Activated naive CD8-positive, alpha-beta T cell treated with anti-CD3 and anti-CD28 coated beads, Interleukin-2, amount 50 U/mL, for 24 hours (primary cell): Measurements from ENCODE around the gene GYG2.
"Not testable (repeated sequence)": the region's sequence is repeated elsewhere in the genome, so short reads cannot be mapped to it uniquely, and the experiment has no call there.

Source experiments
- ATAC-seq: fragments of 150-1000 bp; cut with Tn5 transposase; one replicate; pipeline ENCODE4 v1.10.0; 2021
- DNase-seq: peaks from one replicate; pipeline ENCODE4 v3.0.0; 2021
- H3K27ac Mint-ChIP-seq: one replicate; pipeline ENCODE4 v1.8.0; 2021; ENCODE audit warnings: mild to moderate bottlenecking, mixed read lengths
- H3K27me3 Mint-ChIP-seq: one replicate; pipeline ENCODE4 v1.8.0; 2021; ENCODE audit warnings: mixed read lengths
- H3K36me3 Mint-ChIP-seq: one replicate; pipeline ENCODE4 v1.8.0; 2021; ENCODE audit warnings: low read depth, mixed read lengths
- H3K4me1 Mint-ChIP-seq: one replicate; pipeline ENCODE4 v1.8.0; 2021; ENCODE audit warnings: mixed read lengths
- H3K4me3 Mint-ChIP-seq: one replicate; pipeline ENCODE4 v1.8.0; 2021; ENCODE audit warnings: mild to moderate bottlenecking, moderate library complexity, mixed read lengths
- H3K9me3 Mint-ChIP-seq: one replicate; pipeline ENCODE4 v1.8.0; 2021; ENCODE audit warnings: mixed read lengths

GYG2 gene

GRCh38 chrX:2801223-2801622, 27.5 kb upstream of the GYG2 start:
- ATAC-seq (no peak), DNase-seq (no peak)
- peaks cover 3% of the 10 kb centered on the region for H3K4me1 Mint-ChIP-seq
- H3K27me3 Mint-ChIP-seq = no peaks in the 10 kb centered on the region
- H3K9me3 Mint-ChIP-seq = no peaks in the 10 kb centered on the region
- no peaks in the 10 kb centered on the region for H3K36me3 Mint-ChIP-seq
- no peak overlapping the region for H3K4me3 Mint-ChIP-seq
- H3K27ac Mint-ChIP-seq = no peak overlapping the region

DNA sequence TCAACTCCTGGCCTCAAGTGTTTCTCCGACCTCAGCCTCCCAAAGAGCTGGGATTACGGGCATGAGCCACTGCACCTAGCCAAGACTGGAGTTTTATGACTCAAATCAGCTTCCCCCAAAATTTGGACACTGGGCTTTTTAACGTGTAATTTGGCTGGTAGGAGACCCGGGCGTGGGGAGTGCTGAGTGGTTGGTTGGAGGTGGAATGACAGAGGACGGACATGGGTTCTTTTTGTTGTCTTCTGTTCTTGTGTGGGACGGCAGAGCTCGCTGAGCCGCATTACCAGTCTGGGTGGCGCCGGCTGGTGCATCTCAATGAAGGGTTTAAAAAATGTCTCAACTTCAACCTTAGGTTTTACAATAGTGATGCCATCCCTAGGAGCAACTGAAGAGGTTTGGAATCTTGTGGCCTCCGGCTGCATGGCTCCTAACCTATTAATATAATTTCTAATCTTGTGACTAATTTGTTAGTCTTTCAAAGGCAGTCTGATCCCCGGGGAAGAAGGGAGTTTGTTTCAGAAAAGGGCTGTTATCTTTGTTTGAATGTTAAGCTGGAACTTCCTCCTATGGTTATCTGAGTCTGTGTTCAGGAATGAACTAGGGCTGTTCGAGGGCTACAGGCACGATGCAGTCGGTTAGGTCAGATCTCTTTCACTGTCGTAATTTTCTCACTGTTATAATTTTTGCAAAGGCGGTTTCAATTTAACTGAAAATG, 26.2 kb upstream of the GYG2 start:
- not testable (repeated sequence) for H3K27ac Mint-ChIP-seq, H3K27me3 Mint-ChIP-seq, DNase-seq, H3K4me3 Mint-ChIP-seq, H3K36me3 Mint-ChIP-seq, H3K9me3 Mint-ChIP-seq, ATAC-seq, H3K4me1 Mint-ChIP-seq

DNA sequence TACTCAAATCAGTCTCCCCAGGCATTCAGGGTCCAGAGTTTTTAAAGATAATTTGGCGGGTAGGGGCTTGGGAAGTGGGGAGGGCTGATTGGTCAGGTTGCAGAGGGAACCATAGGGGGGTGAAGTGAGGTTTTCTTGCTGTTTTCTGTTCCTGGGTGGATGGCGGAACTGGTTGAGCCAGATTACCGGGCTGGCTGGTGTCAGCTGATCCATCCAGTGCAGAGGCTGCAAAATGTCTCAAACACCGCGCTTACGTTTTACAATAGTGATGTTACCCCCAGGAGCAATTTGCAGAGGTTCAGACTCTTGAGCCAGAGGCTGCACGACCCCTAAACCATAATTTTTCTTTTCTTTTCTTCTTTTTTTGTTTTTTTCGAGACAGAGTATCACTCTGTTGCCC, 25.2 kb upstream of the GYG2 start:
- not testable (repeated sequence) for H3K9me3 Mint-ChIP-seq, H3K4me1 Mint-ChIP-seq, H3K27me3 Mint-ChIP-seq, H3K36me3 Mint-ChIP-seq, H3K4me3 Mint-ChIP-seq, H3K27ac Mint-ChIP-seq, ATAC-seq, DNase-seq

- not testable (repeated sequence) for H3K4me3 Mint-ChIP-seq, H3K4me1 Mint-ChIP-seq, H3K27me3 Mint-ChIP-seq, H3K36me3 Mint-ChIP-seq, DNase-seq, ATAC-seq, H3K27ac Mint-ChIP-seq, H3K9me3 Mint-ChIP-seq
Measured at GRCh38 chrX:2804106-2804843, 24.5 kb upstream of the GYG2 start.

DNA sequence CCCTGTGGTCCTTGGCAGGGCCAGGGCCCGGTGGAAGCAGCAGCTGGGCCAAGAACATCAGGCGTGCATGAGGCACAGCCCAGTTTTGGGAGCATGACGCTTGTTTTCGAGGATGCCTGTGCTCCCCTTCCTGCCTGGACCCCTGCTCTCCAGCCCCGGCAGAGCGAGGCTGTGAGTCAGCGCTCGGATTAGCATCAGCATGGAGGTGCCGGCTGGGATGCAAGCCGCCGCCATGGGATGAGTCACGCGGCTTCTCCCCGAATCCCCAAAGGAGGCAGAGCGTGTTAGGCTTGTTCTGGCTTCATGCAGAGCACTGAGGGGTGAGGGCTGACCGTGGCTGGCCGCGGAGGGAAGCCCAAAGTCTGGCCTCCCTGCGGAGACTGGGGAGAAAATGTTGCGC, 23.9 kb upstream of the GYG2 start:
- not testable (repeated sequence) for H3K36me3 Mint-ChIP-seq, H3K27me3 Mint-ChIP-seq, H3K4me3 Mint-ChIP-seq, H3K9me3 Mint-ChIP-seq, DNase-seq, H3K4me1 Mint-ChIP-seq, ATAC-seq, H3K27ac Mint-ChIP-seq

GRCh38 chrX:2811271-2811670, 17.5 kb upstream of the GYG2 start:
- Mint-ChIP-seq H3K36me3 (no peaks in the 10 kb centered on the region), H3K27me3 (peaks cover 2% of the 10 kb centered on the region), H3K27ac (no peak overlapping the region), H3K4me1 (no peaks in the 10 kb centered on the region), H3K9me3 (no peaks in the 10 kb centered on the region), H3K4me3 (no peak overlapping the region)
- no peak for ATAC-seq
- no peak for DNase-seq

GRCh38 chrX:2812161-2812907, 16.4 kb upstream of the GYG2 start:
- H3K9me3 Mint-ChIP-seq, H3K4me1 Mint-ChIP-seq, H3K36me3 Mint-ChIP-seq, H3K27ac Mint-ChIP-seq, H3K4me3 Mint-ChIP-seq, H3K27me3 Mint-ChIP-seq: not testable (repeated sequence)
- DNase-seq (peak; percentile 33), ATAC-seq (peak; percentile 46)

DNA sequence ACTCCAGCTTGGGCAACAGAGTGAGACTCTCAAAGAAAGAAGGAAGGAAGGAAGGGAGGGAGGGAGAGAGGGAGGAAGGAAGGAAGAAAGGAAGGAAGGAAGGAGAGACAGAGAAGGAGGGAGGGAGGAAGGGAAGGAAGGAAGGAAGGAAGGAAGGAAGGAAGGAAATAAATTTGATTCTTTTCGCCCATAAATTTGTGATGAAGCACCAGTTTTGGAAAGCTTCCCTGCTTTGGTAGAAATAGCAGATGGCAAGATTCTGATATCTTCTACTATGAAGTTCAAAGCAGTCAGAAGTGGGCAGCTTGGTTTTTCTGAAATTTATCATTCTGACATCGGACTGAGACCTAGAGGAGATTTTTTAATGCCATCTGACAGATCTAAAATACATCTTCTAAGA, 11.7 kb upstream of the GYG2 start:
- DNase-seq = no peak
- no peak for ATAC-seq
- no peak overlapping the region for H3K4me3 Mint-ChIP-seq
- H3K27me3 Mint-ChIP-seq = peaks cover 4% of the 10 kb centered on the region
- no peaks in the 10 kb centered on the region for H3K9me3 Mint-ChIP-seq
- H3K27ac Mint-ChIP-seq = no peak overlapping the region
- H3K36me3 Mint-ChIP-seq = no peaks in the 10 kb centered on the region
- no peaks in the 10 kb centered on the region for H3K4me1 Mint-ChIP-seq

- Mint-ChIP-seq H3K36me3 (no peaks in the 10 kb centered on the region), H3K27me3 (peaks cover 2% of the 10 kb centered on the region), H3K27ac (no peak overlapping the region), H3K9me3 (no peaks in the 10 kb centered on the region), H3K4me1 (no peaks in the 10 kb centered on the region), H3K4me3 (no peak overlapping the region)
- ATAC-seq (no peak), DNase-seq (no peak)
Measured at GRCh38 chrX:2819345-2820135, 9.2 kb upstream of the GYG2 start.

- Mint-ChIP-seq H3K27ac (no peak overlapping the region), H3K4me1 (no peaks in the 10 kb centered on the region)
- DNase-seq = no peak
Measured at GRCh38 chrX:2820136-2820771, 8.5 kb upstream of the GYG2 start.

DNA sequence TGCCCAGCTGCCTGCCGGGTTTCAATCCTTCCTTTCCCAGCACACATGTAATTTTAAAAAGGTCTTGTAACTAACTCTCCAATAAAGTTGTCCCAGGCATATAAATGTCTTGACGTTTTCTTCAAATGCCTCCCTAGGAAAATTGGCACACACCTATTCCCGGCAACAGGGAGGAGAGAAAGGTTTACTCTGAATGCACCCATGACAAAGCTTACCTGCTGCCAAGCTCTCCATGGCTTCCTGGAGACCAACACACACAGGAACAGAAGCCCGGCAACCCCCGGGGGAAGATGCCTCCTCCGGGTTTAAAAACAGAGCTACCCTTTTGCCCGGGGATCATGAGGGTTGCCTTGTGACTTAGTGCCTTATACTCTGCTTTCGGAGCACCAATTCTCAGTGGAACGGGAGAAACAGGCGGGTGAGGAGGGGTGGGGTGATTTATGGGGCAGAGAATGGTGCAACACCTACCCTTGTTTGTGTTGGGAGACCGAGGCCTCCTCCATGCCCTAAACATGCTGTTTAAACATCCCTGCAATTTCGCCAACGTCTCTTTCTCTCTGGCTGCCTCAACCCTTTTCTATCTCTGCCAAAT, 4.8 kb upstream of the GYG2 start:
- no peaks in the 10 kb centered on the region for H3K27me3 Mint-ChIP-seq
- H3K9me3 Mint-ChIP-seq = no peaks in the 10 kb centered on the region
- H3K27ac Mint-ChIP-seq = no peak overlapping the region
- DNase-seq = no peak
- no peak overlapping the region for H3K4me3 Mint-ChIP-seq
- H3K36me3 Mint-ChIP-seq = no peaks in the 10 kb centered on the region
- no peak for ATAC-seq
- no peaks in the 10 kb centered on the region for H3K4me1 Mint-ChIP-seq

More at GRCh38 chrX:2820136-2820771, 8.5 kb upstream of the GYG2 start:
- no peaks in the 10 kb centered on the region for H3K36me3 Mint-ChIP-seq
- H3K4me3 Mint-ChIP-seq = no peak overlapping the region
- peaks cover 2% of the 10 kb centered on the region for H3K27me3 Mint-ChIP-seq
- H3K9me3 Mint-ChIP-seq = no peaks in the 10 kb centered on the region
- ATAC-seq = no peak

- no peaks in the 10 kb centered on the region for H3K9me3 Mint-ChIP-seq
- no peak overlapping the region for H3K27ac Mint-ChIP-seq
- no peak for ATAC-seq
Measured at GRCh38 chrX:2824886-2825285, 3.8 kb upstream of the GYG2 start.

GRCh38 chrX:2828959-2829411, 255 bp downstream of the GYG2 start:
- no peak for ATAC-seq
- DNase-seq = no peak
- no peaks in the 10 kb centered on the region for H3K36me3 Mint-ChIP-seq
- no peak overlapping the region for H3K4me3 Mint-ChIP-seq
- H3K4me1 Mint-ChIP-seq = no peaks in the 10 kb centered on the region
- peaks cover 10% of the 10 kb centered on the region for H3K27me3 Mint-ChIP-seq
- H3K27ac Mint-ChIP-seq = no peak overlapping the region
- no peaks in the 10 kb centered on the region for H3K9me3 Mint-ChIP-seq

More at GRCh38 chrX:2824886-2825285, 3.8 kb upstream of the GYG2 start:
- H3K36me3 Mint-ChIP-seq = no peaks in the 10 kb centered on the region
- H3K27me3 Mint-ChIP-seq = no peaks in the 10 kb centered on the region
- no peak for DNase-seq
- no peaks in the 10 kb centered on the region for H3K4me1 Mint-ChIP-seq
- H3K4me3 Mint-ChIP-seq = no peak overlapping the region
